IMR-90 (cell line): ENCODE measurements around the gene ITGAX. TPM values are rescaled to one million over a fixed set of nuclear protein-coding genes. Genes with fewer than 3 reads are reported as not detected.

Experiments used
- ATAC-seq: fragments of 200-7000 bp; cut with Tn5 transposase; 2 replicates; pipeline ENCODE4 v1.9.1; 2020; ENCODE audit warnings: low read depth, mild to moderate bottlenecking, moderate library complexity
- BruUV-seq: library from RNA; stranded (reverse); fragments of 400-500 nt; replicated peaks from 2 replicates; lab custom pipeline; 2021; lab: Mats Ljungman, UMichigan
- CTCF ChIA-PET: fragments of 300-600 bp; formaldehyde crosslinking; extraction: SDS; loops from one replicate; lab custom pipeline; 2021; ENCODE audit warnings: antibody characterized with exemption; lab: Yijun Ruan, JAX
- POLR2A ChIA-PET: fragments of 300-600 bp; sonication (Branson Sonifier 250); formaldehyde crosslinking; loops from one replicate; lab custom pipeline; 2022; ENCODE audit warnings: antibody characterized with exemption; ENCODE audit not compliant: unreplicated experiment; lab: Charles Lee
- DNase-seq: peaks from one replicate; pipeline ENCODE4 v3.0.0; 2013
- H2AFZ ChIP-seq: replicated peaks from 2 replicates; pipeline ENCODE3; 2013; ENCODE audit warnings: low read length, mild to moderate bottlenecking; ENCODE audit not compliant: poor library complexity
- H2AK5ac ChIP-seq: 2 replicates; pipeline ENCODE4 v1.6.1; 2013; ENCODE audit warnings: low read depth, low read length, inconsistent platforms
- H2AK9ac ChIP-seq: replicated peaks from 2 replicates; pipeline ENCODE3; 2013; ENCODE audit warnings: mild to moderate bottlenecking, low read depth, low read length, moderate library complexity; ENCODE audit not compliant: poor library complexity
- H2BK120ac ChIP-seq: 2 replicates; pipeline ENCODE4 v1.6.1; 2013; ENCODE audit warnings: low read depth, low read length, inconsistent platforms
- H2BK15ac ChIP-seq: 3 replicates; pipeline ENCODE4 v1.6.1; 2013; ENCODE audit warnings: low read depth, low read length, inconsistent platforms
- H2BK20ac ChIP-seq: 2 replicates; pipeline ENCODE4 v1.6.1; 2013; ENCODE audit warnings: low read depth, mild to moderate bottlenecking, inconsistent platforms, low read length, moderate library complexity
- H2BK5ac ChIP-seq: 2 replicates; pipeline ENCODE4 v1.6.1; 2013; ENCODE audit warnings: mild to moderate bottlenecking, low read depth, low read length, inconsistent platforms; ENCODE audit not compliant: poor library complexity, severe bottlenecking
- H3K14ac ChIP-seq: replicated peaks from 2 replicates; pipeline ENCODE4 v1.6.1; 2013; ENCODE audit warnings: low read depth, low read length, inconsistent platforms
- H3K18ac ChIP-seq: 2 replicates; pipeline ENCODE4 v1.6.1; 2013; ENCODE audit warnings: low read depth, low read length, control low read depth
- H3K23ac ChIP-seq: 2 replicates; pipeline ENCODE4 v1.6.1; 2013; ENCODE audit warnings: low read depth, low read length, inconsistent platforms
- H3K27ac ChIP-seq: 2 replicates; pipeline ENCODE4 v1.5.1; 2013; ENCODE audit warnings: mild to moderate bottlenecking, control low read depth, low read length; ENCODE audit not compliant: insufficient read depth
- H3K27me3 ChIP-seq: 2 replicates; pipeline ENCODE4 v1.6.1; 2013; ENCODE audit warnings: low read length; ENCODE audit not compliant: control insufficient read depth, insufficient read depth
- H3K36me3 ChIP-seq: 2 replicates; pipeline ENCODE4 v1.6.1; 2013; ENCODE audit warnings: low read length, mixed read lengths; ENCODE audit not compliant: control insufficient read depth, insufficient read depth
- H3K4ac ChIP-seq: 2 replicates; pipeline ENCODE4 v1.6.1; 2013; ENCODE audit warnings: low read depth, low read length, inconsistent platforms
- H3K4me1 ChIP-seq: 2 replicates; pipeline ENCODE4 v1.6.1; 2013; ENCODE audit warnings: low read length, mixed read lengths; ENCODE audit not compliant: control insufficient read depth, insufficient read depth
- H3K4me2 ChIP-seq: 2 replicates; pipeline ENCODE4 v1.6.1; 2013; ENCODE audit warnings: low read depth, mild to moderate bottlenecking, control low read depth, low read length, moderate library complexity
- H3K4me3 ChIP-seq: 2 replicates; pipeline ENCODE4 v1.5.1; 2013; ENCODE audit warnings: low read depth, mild to moderate bottlenecking, control low read depth, low read length, moderate library complexity; ENCODE audit not compliant: insufficient read depth
- H3K56ac ChIP-seq: 2 replicates; pipeline ENCODE4 v1.6.1; 2013; ENCODE audit warnings: low read length, inconsistent platforms; ENCODE audit not compliant: insufficient read depth; ENCODE audit errors: extremely low read depth
- H3K79me1 ChIP-seq, 2 experiments: 2 replicates each; pipeline ENCODE4 v1.6.1; 2013; ENCODE audit warnings: low read length in 2 of 2, inconsistent platforms in 1 of 2, low read depth in 1 of 2
- H3K9ac ChIP-seq: 2 replicates; pipeline ENCODE4 v1.6.1; 2013; ENCODE audit warnings: low read depth, low read length, control low read depth
- H3K9me1 ChIP-seq: 2 replicates; pipeline ENCODE4 v1.6.1; 2013; ENCODE audit warnings: low read length, inconsistent platforms; ENCODE audit not compliant: insufficient read depth
- H3K9me3 ChIP-seq: 2 replicates; pipeline ENCODE4 v1.6.1; 2013; ENCODE audit warnings: low read length; ENCODE audit not compliant: control insufficient read depth, insufficient read depth
- H4K20me1 ChIP-seq: 2 replicates; pipeline ENCODE4 v1.6.1; 2013; ENCODE audit warnings: low read length, inconsistent platforms; ENCODE audit not compliant: insufficient read depth
- H4K5ac ChIP-seq: 2 replicates; pipeline ENCODE4 v1.6.1; 2013; ENCODE audit warnings: mild to moderate bottlenecking, low read depth, low read length, control low read depth
- H4K8ac ChIP-seq, 2 experiments: 2 replicates each; pipeline ENCODE4 v1.6.1; 2013; ENCODE audit warnings: low read depth in 2 of 2, low read length in 2 of 2, control low read depth in 1 of 2, inconsistent platforms in 1 of 2
- H4K91ac ChIP-seq: 2 replicates; pipeline ENCODE4 v1.6.1; 2013; ENCODE audit warnings: low read depth, low read length, inconsistent platforms; ENCODE audit not compliant: insufficient read depth
- BHLHE40 ChIP-seq: fragments of 150-350 bp; IDR thresholded peaks from 2 replicates; pipeline ENCODE4 v1.6.1; 2016; ENCODE audit warnings: mild to moderate bottlenecking, low read depth, low read length
- CEBPB ChIP-seq: IDR thresholded peaks from 2 replicates; pipeline ENCODE4 v1.6.1; 2012; ENCODE audit warnings: low read depth, low read length, improper control_type of control experiment
- CHD1 ChIP-seq: IDR thresholded peaks from 2 replicates; pipeline ENCODE4 v1.6.1; 2012; ENCODE audit warnings: low read depth, low read length, improper control_type of control experiment
- FOS ChIP-seq: fragments of 150-350 bp; IDR thresholded peaks from 2 replicates; pipeline ENCODE4 v1.6.1; 2016; ENCODE audit warnings: low read depth, low read length
- MAFK ChIP-seq: IDR thresholded peaks from 2 replicates; pipeline ENCODE4 v1.6.1; 2012; ENCODE audit warnings: low read depth, low read length, improper control_type of control experiment
- NFE2L2 ChIP-seq: fragments of 150-350 bp; IDR thresholded peaks from 2 replicates; pipeline ENCODE4 v1.6.1; 2016; ENCODE audit warnings: low read depth, mild to moderate bottlenecking, low read length
- POLR2A ChIP-seq: IDR thresholded peaks from 2 replicates; pipeline ENCODE4 v1.6.1; 2012; ENCODE audit warnings: mild to moderate bottlenecking, low read depth, low read length
- RAD21 ChIP-seq: IDR thresholded peaks from 2 replicates; pipeline ENCODE4 v1.6.1; 2012; ENCODE audit warnings: low read length, improper control_type of control experiment
- RCOR1 ChIP-seq: IDR thresholded peaks from 2 replicates; pipeline ENCODE4 v1.6.1; 2012; ENCODE audit warnings: mild to moderate bottlenecking, low read length, improper control_type of control experiment; ENCODE audit not compliant: insufficient replicate concordance
- RFX5 ChIP-seq: IDR thresholded peaks from 2 replicates; pipeline ENCODE4 v1.8.0; 2012; ENCODE audit warnings: low read depth, mild to moderate bottlenecking, low read length, moderate library complexity
- SMC3 ChIP-seq: fragments of 150-350 bp; IDR thresholded peaks from 2 replicates; pipeline ENCODE4 v1.6.1; 2016; ENCODE audit warnings: low read depth, mild to moderate bottlenecking, antibody characterized with exemption, low read length, moderate library complexity
- WGBS, 2 experiments: methylation state at CpG; one replicate each; pipeline versions ENCODE4 v1.1.5 to v1.1.7; 2013; ENCODE audit warnings: missing lambda C conversion rate in 2 of 2; ENCODE audit not compliant: insufficient read length in 1 of 2; ENCODE audit errors: extremely low coverage in 2 of 2; 5-methylcytosine and 5-hydroxymethylcytosine counted together
- dilution Hi-C: fragments of 300-500 bp; cut with HindIII; formaldehyde crosslinking; loops from one replicate; pipeline ENCODE4 v1.14.3; 2018; ENCODE audit warnings: low sequenced_read_pairs; ENCODE audit not compliant: unreplicated experiment
- in situ Hi-C: fragments of 300-500 bp; cut with MboI; formaldehyde crosslinking; loops from 3 replicates; pipeline ENCODE4 v1.14.3; 2019; ENCODE audit warnings: low sequenced_read_pairs, inconsistent platforms, mixed read lengths
- intact Hi-C: fragments of 100-400 bp; cut with micrococcal nuclease; formaldehyde crosslinking; loops from 2 replicates; pipeline ENCODE4 v1.10.0; 2022
- polyA plus RNA-seq, 3 experiments: library from polyadenylated mRNA; depleted of rRNA; stranded (reverse); fragments of >200 nt; gene quantifications; 2 replicates each; pipeline ENCODE4 v1.2.3, GENCODE V29; 2012; ENCODE audit warnings: low replicate concordance in 1 of 3
- total RNA-seq: library from RNA; depleted of rRNA; stranded (reverse); fragments of >200 nt; gene quantifications from 2 replicates; pipeline ENCODE4 v1.2.3, GENCODE V29; 2012
- TF ChIP-seq, protein P1 (sequence below): fragments of 150-350 bp; IDR thresholded peaks from 2 replicates; pipeline ENCODE4 v1.6.1; 2016; ENCODE audit warnings: low read depth, mild to moderate bottlenecking, low read length, moderate library complexity, borderline replicate concordance
- TF ChIP-seq, protein P2 (sequence below): conservative IDR thresholded peaks from 2 replicates; pipeline ENCODE4 v1.5.1; 2012; ENCODE audit warnings: mild to moderate bottlenecking, low read depth, low read length, improper control_type of control experiment
- TF ChIP-seq, protein P3 (sequence below): fragments of 150-350 bp; IDR thresholded peaks from 2 replicates; pipeline ENCODE4 v1.6.1; 2017; ENCODE audit warnings: mild to moderate bottlenecking, antibody characterized with exemption, low read length, low read depth

ITGAX gene
- total and polyA plus RNA-seq, 2 of the 4 experiments (the other 2 are of a cell fraction): 0.09 to 0.18 TPM

DNA sequence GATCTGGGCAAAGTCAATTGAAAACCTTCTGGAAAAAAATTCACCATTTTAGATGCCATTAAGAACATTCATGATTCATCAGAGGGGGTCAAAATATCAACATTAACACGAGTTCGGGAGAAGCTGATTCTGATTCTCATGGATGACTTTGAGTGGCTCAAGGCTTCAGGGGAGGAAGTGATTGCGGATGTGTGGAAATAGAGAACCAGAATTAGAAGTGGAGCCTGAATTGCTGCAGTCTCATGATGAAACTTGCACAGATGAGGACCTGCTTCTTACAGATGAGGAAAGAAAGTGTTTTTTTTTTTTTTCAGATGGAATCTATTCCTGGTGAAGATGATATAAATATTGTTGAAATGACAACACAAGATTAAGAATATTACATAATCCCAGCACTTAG, 12.9 kb downstream of the ITGAX start:
- Histone ChIP-seq H4K20me1 (no peaks in the 10 kb centered on the region), H3K56ac (no peak overlapping the region), H3K4me2 (no peak overlapping the region), H2BK5ac (no peak overlapping the region), H3K9me1 (no peaks in the 10 kb centered on the region), H3K9me3 (no peaks in the 10 kb centered on the region), H2AK9ac (no peak overlapping the region), H3K4me1 (no peaks in the 10 kb centered on the region), H4K8ac (no peak overlapping the region), H3K14ac (no peak overlapping the region), H3K4ac (no peak overlapping the region), H2BK15ac (no peak overlapping the region), H3K9ac (no peak overlapping the region), H3K4me3 (no peak overlapping the region), H2AFZ (no peak overlapping the region), H2BK120ac (no peak overlapping the region), H3K23ac (no peak overlapping the region), H3K27me3 (no peaks in the 10 kb centered on the region; the same call in 1 of the 2 replicates), H3K79me1 (no peaks in the 10 kb centered on the region), H4K91ac (no peak overlapping the region), H3K36me3 (no peaks in the 10 kb centered on the region), H2BK20ac (no peak overlapping the region), H2AK5ac (no peak overlapping the region), H4K5ac (no peak overlapping the region), H3K18ac (no peak overlapping the region), H3K27ac (no peak overlapping the region)
- CTCF ChIA-PET: interaction anchor here (0.6 kb wide), 1 partner anchor 159 kb away, joined by 3 read pairs; no protein-coding TSS in a partner anchor
- WGBS, 2 experiments: 74% methylated on average over 3 of the region's 3 CpGs; no CpG with 5 or more reads in 1 of the 2 experiments
- TF ChIP-seq CEBPB (no peak), CHD1 (no peak), NFE2L2 (no peak), FOS (no peak), RCOR1 (no peak), POLR2A (no peak), SMC3 (no peak), BHLHE40 (no peak), RFX5 (no peak), RAD21 (no peak), MAFK (no peak)
- TF ChIP-seq, protein P1, sequence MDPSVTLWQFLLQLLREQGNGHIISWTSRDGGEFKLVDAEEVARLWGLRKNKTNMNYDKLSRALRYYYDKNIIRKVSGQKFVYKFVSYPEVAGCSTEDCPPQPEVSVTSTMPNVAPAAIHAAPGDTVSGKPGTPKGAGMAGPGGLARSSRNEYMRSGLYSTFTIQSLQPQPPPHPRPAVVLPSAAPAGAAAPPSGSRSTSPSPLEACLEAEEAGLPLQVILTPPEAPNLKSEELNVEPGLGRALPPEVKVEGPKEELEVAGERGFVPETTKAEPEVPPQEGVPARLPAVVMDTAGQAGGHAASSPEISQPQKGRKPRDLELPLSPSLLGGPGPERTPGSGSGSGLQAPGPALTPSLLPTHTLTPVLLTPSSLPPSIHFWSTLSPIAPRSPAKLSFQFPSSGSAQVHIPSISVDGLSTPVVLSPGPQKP: no peak
- TF ChIP-seq, protein P2, sequence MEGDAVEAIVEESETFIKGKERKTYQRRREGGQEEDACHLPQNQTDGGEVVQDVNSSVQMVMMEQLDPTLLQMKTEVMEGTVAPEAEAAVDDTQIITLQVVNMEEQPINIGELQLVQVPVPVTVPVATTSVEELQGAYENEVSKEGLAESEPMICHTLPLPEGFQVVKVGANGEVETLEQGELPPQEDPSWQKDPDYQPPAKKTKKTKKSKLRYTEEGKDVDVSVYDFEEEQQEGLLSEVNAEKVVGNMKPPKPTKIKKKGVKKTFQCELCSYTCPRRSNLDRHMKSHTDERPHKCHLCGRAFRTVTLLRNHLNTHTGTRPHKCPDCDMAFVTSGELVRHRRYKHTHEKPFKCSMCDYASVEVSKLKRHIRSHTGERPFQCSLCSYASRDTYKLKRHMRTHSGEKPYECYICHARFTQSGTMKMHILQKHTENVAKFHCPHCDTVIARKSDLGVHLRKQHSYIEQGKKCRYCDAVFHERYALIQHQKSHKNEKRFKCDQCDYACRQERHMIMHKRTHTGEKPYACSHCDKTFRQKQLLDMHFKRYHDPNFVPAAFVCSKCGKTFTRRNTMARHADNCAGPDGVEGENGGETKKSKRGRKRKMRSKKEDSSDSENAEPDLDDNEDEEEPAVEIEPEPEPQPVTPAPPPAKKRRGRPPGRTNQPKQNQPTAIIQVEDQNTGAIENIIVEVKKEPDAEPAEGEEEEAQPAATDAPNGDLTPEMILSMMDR: no peak
- TF ChIP-seq, protein P3, sequence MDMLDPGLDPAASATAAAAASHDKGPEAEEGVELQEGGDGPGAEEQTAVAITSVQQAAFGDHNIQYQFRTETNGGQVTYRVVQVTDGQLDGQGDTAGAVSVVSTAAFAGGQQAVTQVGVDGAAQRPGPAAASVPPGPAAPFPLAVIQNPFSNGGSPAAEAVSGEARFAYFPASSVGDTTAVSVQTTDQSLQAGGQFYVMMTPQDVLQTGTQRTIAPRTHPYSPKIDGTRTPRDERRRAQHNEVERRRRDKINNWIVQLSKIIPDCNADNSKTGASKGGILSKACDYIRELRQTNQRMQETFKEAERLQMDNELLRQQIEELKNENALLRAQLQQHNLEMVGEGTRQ: no peak
- intact Hi-C loops: no loop called here
- dilution Hi-C loops: no loop called here
- ATAC-seq (no peak), DNase-seq (no peak)
- in situ Hi-C loops: no loop called here
- POLR2A ChIA-PET: no interaction called here
- BruUV-seq: no TSS peak
